GM18517 (cell line): ENCODE measurements around the gene MTHFS.
"Not testable (repeated sequence)": the region's sequence is repeated elsewhere in the genome, so short reads cannot be mapped to it uniquely, and the experiment has no call there.

ENCODE experiments used
- ATAC-seq: cut with Tn5 transposase; IDR thresholded peaks from one replicate; pipeline ENCODE4 v1.9.1; 2021; ENCODE audit warnings: mild to moderate bottlenecking, moderate library complexity; ENCODE audit not compliant: unreplicated experiment

The MTHFS gene

GRCh38 chr15:79916502-79917132 lies 19.8 kb upstream of the MTHFS start:
- ATAC-seq: no peak

- ATAC-seq: not testable (repeated sequence)
These were observed 19.1 kb upstream of the MTHFS start for GRCh38 chr15:79915776-79916501.

GRCh38 chr15:79914728-79915127 lies 17.9 kb upstream of the MTHFS start:
- no peak for ATAC-seq

GRCh38 chr15:79909556-79910335 lies 12.9 kb upstream of the MTHFS start:
- ATAC-seq: peak; percentile 64

- no peak for ATAC-seq
These were observed 7.5 kb upstream of the MTHFS start for GRCh38 chr15:79904271-79904670.

GRCh38 chr15:79903626-79904025 lies 6.8 kb upstream of the MTHFS start:
- ATAC-seq: no peak

GRCh38 chr15:79903144-79903543 lies 6.3 kb upstream of the MTHFS start:
- ATAC-seq: no peak

- no peak for ATAC-seq
These were observed 5.1 kb upstream of the MTHFS start for GRCh38 chr15:79901958-79902357.

- ATAC-seq: not testable (repeated sequence)
These were observed 4.1 kb upstream of the MTHFS start for GRCh38 chr15:79900818-79901378.

GRCh38 chr15:79900087-79900486 lies 3.3 kb upstream of the MTHFS start:
- ATAC-seq: no peak

- ATAC-seq: not testable (repeated sequence)
These were observed 2.0 kb upstream of the MTHFS start for GRCh38 chr15:79898786-79899185.

GRCh38 chr15:79898369-79898768 lies 1.6 kb upstream of the MTHFS start:
- ATAC-seq: no peak

GRCh38 chr15:79897701-79898113 lies 893 bp upstream of the MTHFS start:
- no peak for ATAC-seq

GRCh38 chr15:79897380-79897678 lies 515 bp upstream of the MTHFS start:
- peak; percentile 1 for ATAC-seq

GRCh38 chr15:79896131-79896633 lies 632 bp downstream of the MTHFS start:
- peak; percentile 35 for ATAC-seq

GRCh38 chr15:79887054-79887930 lies 9.5 kb downstream of the MTHFS start:
- ATAC-seq: no peak

GRCh38 chr15:79886124-79886523 lies 10.7 kb downstream of the MTHFS start:
- no peak for ATAC-seq

GRCh38 chr15:79884204-79884596 lies 12.6 kb downstream of the MTHFS start:
- ATAC-seq: no peak

- ATAC-seq: no peak
These were observed 13.1 kb downstream of the MTHFS start for GRCh38 chr15:79883579-79884203.

- no peak for ATAC-seq
These were observed 15.1 kb downstream of the MTHFS start for GRCh38 chr15:79881668-79882067.
